Kasumi-1 (cell line): ENCODE data around the gene MARS1.
"Not testable (repeated sequence)": the region's sequence is repeated elsewhere in the genome, so short reads cannot be mapped to it uniquely, and the experiment has no call there.

Source experiments
- DNase-seq, 2 experiments: peaks; one replicate each; lab custom pipeline; 2025; lab: John Stamatoyannopoulos, UW

MARS1 gene

DNA sequence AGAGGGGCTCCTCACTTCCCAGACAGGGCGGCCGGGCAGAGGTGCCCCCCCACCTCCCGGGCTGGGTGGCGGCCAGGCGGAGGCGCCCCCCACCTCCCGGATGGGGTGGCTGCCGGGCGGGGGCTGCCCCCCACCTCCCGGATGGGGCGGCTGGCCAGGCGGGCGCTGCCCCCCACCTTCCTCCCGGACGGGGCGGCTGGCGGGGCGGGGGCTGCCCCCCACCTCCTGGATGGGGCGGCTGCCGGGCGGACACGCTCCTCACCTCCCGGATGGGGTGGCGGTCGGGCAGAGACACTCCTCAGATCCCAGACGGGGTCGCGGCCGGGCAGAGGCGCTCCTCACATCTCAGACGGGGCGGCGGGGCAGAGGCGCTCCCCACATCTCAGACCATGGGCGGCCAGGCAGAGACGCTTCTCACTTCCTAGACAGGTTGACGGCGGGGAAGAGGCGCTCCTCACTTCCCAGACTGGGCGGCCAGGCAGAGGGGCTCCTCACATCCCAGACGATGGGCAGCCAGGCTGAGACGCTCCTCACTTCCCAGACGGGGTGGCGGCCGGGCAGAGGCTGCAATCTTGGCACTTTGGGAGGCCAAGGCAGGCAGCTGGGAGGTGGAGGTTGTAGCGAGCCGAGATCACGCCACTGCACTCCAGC, 7.3 kb downstream of the MARS1 start:
- DNase-seq = not testable (repeated sequence)

DNA sequence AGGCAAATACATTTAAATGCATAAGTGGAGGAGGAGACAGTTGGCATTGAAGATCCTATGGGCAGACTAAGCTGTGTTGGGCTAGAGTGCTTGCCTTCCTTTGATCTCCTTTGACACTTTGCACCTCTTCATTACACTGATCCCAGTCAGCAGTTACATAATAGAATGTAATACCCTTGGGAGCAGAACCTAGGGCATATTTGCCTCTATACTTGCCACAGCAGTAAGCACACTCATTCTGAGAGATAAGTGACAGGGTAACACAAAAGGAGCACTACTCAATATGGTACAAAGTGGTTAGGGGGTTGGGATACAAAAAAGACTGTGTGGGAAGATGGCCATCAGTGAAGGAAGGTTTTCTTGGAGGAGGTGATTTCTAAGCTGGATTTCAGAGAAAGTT, 9.0 kb downstream of the MARS1 start:
- no peak for DNase-seq

DNA sequence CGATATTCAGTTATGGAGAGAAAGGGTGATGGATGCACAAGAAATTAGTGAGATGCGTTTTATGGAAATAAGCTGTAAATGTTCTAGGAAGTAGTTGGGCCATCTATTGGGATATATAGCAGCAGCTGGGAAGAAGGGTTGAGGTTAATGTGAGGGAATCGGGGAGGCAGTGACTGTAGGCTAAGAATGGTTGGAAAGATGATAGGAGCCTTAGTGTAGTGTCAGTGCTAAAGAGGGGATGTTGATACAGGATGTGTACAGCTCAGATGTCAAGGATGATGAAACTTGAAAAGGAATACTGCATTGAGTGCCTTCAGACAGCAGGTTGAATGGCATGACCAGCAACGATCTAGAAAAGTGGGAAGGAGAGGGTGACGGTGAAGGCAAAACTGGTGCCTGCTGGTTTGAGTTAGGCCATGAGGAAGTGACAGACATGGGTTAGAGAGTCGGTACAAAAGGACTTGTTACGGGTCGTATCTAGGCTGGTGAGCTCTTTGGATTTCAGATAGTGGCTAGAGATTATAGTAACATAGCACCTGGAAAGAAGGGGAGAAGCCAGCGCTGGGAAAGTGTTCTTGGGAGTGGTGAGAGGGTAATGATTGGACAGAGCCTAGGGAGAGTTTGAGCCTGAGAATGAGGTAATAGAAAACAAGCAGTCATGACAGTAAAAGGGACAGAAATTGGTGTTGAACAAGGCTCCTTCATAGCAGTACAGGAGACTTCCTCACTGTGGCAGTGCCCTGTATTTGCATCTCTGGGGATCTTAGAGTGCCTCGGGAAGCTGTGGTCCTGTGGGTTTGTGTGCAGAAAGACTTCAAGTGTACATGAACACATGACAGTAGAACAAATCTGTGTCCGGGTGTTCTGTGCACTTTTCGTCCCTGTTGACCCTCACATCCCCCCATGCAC, 9.6 kb downstream of the MARS1 start:
- no peak for DNase-seq

DNA sequence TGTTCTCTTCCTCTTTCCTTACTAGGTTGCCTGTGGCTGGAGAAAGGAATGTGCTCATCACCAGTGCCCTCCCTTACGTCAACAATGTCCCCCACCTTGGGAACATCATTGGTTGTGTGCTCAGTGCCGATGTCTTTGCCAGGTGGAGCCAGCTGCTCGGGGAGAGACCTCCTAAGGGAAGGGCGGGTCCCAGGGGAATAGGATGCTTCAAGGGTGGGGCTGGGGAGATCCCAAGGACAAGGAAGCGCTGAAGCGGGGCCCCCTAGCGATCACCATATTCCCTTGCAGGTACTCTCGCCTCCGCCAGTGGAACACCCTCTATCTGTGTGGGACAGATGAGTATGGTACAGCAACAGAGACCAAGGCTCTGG, 10.2 kb downstream of the MARS1 start:
- DNase-seq = no peak

DNA sequence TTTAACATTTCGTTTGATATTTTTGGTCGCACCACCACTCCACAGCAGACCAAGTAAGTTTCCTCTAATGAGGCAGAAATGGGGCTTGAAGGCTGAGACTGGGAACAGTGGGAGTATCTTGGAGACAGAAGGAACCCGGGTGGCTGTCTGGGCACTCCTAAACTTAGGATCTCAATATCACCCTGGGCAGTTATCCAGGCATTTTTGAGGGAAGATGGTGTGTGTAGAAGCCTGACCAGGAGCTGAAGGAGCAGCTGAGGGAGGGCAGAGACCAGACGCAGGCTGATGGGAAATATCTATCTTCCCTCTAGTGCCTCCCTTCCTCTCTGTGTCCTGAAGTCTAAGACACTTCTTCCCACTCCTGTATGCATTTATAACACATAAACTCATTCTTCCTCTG, 10.7 kb downstream of the MARS1 start:
- no peak for DNase-seq

DNA sequence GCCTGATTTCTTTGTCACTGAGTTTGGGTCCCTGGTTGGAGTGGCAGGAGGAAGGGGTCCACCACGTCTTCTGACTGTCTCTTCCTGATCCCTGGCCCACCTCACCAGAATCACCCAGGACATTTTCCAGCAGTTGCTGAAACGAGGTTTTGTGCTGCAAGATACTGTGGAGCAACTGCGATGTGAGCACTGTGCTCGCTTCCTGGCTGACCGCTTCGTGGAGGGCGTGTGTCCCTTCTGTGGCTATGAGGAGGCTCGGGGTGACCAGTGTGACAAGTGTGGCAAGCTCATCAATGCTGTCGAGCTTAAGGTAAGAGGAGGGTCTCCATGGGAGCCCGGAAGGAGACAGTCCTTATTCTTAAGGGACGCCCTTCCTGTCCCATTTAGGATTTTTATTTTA, 12.3 kb downstream of the MARS1 start:
- DNase-seq = no peak

DNA sequence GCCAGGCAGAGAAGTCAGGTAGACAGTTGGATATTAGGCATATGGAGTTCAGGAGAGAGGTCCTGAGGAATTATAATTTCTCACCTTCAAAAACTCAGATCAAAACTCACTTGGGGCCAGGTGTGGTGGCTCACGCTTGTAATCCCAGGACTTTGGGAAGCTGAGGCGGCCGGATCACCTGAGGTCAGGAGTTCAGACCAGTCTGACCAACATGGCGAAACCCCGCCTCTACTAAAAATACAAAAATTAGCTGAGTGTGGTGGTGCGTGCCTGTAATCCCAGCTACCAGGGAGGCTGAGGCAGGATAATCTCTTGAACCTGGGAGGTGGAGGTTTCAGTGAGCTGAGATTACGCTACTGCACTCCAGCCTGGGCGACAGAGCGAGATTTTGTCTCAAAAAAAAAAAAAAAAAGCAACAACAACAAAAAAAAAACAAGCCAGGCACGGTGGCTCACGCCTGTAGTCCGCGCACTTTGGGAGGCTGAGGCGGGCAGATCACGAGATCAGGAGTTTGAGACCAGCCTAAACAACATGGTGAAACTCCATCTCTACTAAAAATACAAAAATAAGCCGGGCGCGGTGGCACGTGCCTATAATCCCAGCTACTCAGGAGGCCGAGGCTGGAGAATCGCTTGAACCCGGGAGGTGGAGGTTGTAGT, 14.6 kb downstream of the MARS1 start:
- not testable (repeated sequence) for DNase-seq

DNA sequence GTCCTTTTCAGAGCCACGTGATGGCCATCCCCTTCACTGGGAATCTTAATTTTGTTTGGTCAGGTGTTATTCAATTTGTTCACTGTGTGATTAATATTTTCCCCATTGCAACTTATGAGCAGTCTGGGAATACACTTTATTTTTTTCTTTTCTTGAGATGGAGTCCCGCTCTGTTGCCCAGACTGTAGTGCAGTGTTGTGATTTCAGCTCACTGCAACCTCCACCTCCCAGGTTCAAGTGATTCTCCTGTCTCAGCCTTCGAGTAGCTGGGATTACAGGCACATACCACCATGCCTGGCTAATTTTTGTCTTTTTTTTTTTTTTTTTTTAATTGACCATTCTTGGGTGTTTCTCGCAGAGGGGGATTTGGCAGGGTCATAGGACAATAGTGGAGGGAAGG, 18.7 kb downstream of the MARS1 start:
- not testable (repeated sequence) for DNase-seq

DNA sequence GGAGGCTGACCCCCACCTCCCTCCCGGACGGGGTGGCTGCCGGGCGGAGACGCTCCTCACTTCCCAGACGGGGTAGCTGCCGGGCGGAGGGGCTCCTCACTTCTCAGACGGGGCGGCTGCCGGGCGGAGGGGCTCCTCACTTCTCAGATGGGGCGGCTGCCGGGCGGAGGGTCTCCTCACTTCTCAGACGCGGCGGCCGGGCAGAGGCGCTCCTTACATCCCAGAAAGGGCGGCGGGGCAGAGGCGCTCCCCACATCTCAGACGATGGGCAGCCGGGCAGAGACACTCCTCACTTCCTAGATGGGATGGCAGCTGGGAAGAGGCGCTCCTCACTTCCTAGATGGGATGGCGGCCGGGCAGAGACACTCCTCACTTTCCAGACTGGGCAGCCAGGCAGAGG, 19.9 kb downstream of the MARS1 start:
- not testable (repeated sequence) for DNase-seq

DNA sequence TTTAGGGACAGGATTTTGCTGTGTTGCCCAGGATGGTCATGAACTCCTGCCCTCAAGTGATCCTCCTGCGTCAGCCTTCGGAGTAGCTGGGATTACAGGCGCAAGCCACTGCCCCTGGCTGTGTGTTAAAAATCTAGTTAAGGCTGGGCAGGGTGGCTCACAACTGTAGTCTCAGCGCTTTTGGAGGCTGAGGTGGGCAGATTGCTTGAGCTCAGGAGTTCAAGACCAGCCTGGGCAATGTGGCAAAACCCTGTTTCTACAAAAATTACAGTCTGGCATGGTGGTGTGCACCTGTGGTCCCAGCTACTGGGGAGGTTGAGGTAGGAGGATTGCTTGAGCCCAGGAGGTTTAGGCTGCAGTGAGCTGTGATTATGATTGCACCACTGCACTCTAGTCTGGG, 23.3 kb downstream of the MARS1 start:
- DNase-seq = no peak

DNA sequence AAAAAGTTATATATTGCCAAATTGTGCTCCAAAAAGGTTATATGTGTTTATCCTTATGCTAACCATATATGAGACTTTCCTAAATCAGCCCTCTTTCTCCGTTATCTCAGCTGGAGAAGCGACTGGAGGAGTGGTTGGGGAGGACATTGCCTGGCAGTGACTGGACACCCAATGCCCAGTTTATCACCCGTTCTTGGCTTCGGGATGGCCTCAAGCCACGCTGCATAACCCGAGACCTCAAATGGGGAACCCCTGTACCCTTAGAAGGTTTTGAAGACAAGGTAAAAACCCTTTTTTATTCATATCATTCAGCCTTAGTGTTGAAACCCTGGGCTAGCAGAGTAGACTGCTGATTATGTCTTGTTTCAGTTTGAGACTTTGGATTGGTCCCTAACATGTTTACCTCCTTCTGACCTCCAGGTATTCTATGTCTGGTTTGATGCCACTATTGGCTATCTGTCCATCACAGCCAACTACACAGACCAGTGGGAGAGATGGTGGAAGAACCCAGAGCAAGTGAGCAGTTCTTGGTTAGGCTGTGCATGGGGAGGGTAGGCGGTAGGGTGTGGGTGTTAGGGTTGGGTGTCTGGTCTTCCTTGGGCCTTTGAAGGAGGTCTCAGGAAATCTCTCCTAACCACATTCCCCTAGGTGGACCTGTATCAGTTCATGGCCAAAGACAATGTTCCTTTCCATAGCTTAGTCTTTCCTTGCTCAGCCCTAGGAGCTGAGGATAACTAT, 23.9 kb downstream of the MARS1 start:
- no peak for DNase-seq

DNA sequence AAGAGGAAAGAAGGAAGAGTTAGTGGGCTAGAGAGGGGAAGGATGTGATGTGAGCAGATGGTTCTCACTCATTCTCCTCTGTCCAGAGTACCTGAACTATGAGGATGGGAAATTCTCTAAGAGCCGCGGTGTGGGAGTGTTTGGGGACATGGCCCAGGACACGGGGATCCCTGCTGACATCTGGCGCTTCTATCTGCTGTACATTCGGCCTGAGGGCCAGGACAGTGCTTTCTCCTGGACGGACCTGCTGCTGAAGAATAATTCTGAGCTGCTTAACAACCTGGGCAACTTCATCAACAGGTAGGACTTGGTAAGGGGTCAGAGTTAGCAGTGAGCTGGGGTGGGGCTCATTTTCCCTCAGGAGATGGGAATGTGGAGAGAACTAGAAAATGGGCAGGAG, 24.8 kb downstream of the MARS1 start:
- no peak for DNase-seq

DNA sequence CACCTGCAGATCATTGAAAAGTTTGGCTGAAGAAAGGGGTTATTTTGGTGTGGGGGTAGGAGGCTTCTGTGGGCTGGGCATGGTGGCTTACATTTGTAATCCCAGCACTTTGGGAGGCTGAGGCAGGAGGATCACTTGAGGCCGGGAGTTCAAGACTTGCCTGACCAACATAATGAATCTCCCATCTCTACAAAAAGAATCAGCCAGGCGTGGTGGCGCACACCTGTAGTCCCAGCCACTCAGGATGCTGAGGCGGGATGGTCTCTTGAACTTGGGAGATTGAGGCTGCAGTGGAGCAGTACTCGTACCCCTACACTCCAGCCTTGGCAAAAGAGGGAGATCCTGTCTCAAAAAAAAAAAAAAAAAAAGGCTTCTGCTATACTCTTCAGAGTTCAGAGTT, 25.4 kb downstream of the MARS1 start:
- DNase-seq = no peak

DNA sequence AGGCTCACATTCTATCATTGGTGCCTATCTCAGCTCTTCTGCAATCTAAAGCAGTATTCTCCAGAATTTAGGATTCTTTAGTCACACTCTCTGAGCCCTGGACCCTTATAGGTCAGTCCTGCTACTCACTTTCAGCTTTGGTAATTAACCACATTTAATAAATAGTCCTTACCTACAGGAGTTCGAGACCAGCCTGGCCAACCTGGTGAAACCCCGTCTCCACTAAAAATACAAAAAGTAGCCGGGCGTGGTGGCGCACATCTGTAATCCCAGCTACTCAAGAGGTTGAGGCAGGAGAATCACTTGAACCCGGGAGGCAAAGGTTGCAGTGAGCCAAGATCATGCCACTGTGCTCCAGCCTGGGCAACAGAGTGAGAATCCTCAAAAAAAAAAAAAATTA, 25.8 kb downstream of the MARS1 start:
- not testable (repeated sequence) for DNase-seq

DNA sequence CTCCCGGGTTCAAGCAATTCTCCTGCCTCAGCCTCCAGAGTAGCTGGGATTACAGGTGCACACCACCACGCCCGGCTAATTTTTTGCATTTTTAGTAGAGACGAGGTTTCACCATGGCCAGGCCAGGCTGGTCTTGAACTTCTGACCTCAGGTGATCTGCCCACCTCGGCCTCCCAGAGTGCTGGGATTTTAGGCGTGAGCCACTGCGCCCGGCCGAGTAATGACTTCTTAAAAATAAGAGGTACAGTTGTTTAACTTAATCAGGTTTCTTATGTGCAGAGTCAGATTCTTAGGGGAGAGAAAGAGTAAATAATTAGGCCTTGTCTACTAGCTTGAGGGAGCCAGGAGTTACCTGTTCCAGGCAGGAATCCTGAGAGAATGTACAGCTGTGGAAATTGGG, 26.4 kb downstream of the MARS1 start:
- DNase-seq = not testable (repeated sequence)

DNA sequence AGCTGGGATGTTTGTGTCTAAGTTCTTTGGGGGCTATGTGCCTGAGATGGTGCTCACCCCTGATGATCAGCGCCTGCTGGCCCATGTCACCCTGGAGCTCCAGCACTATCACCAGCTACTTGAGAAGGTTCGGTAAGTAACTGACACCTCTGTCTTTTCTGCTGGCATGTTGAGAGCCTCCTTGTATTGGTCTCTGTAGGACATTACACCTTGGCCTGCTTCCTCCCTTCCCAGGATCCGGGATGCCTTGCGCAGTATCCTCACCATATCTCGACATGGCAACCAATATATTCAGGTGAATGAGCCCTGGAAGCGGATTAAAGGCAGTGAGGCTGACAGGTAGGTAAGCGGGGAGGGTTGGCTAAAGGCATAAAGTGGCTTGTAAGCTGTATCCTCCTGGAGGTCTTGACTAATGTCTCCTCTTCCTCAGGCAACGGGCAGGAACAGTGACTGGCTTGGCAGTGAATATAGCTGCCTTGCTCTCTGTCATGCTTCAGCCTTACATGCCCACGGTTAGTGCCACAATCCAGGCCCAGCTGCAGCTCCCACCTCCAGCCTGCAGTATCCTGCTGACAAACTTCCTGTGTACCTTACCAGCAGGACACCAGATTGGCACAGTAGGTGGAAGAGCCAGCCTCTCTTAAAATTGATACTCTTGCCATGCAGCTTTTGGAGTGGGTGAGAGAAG, 27.0 kb downstream of the MARS1 start:
- DNase-seq = no peak

DNA sequence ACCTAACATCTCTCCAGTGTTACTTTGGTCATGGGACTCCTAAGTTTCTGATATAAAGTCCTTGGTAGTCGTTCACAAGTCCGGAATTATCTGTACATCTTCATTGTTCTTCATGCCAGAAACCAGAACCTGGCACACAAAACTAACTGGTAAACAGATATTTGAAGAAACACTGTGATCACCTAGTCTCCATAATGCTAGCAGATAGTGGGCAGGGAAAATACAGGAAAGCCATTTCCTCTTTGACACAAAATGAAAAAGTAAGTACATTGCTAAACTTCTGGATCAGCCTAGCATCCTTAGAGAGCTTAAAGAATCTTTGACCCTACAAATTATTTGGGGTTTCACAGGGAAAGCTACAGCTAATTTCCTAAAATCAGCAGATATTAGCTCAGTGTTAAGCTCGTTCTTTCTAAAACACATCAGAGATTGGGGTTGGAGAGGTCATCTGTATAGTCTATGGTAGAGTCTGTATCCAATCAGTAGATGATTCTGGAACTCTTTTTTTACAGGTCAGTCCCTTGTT, 27.6 kb downstream of the MARS1 start:
- DNase-seq = no peak

DNA sequence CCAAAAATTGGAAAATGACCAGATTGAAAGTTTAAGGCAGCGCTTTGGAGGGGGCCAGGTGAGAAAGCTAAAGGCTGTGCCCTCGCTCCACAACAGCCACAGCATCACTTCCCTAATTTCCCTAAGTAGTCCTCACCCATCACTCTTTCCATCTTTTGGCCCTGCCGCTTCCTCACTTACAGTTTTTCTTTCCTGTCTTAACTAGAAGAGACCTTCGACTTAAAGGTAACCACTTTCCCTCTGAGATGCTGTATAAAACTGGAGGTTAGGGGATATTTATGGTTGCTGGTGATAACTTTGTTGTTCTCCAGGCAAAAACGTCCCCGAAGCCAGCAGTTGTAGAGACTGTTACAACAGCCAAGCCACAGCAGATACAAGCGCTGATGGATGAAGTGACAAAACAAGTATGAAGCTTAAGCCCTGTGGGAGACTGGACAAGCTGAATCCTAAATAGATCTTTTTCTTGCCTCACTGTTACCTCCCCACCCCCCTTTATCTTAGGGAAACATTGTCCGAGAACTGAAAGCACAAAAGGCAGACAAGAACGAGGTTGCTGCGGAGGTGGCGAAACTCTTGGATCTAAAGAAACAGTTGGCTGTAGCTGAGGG, 28.2 kb downstream of the MARS1 start:
- DNase-seq = no peak

DNA sequence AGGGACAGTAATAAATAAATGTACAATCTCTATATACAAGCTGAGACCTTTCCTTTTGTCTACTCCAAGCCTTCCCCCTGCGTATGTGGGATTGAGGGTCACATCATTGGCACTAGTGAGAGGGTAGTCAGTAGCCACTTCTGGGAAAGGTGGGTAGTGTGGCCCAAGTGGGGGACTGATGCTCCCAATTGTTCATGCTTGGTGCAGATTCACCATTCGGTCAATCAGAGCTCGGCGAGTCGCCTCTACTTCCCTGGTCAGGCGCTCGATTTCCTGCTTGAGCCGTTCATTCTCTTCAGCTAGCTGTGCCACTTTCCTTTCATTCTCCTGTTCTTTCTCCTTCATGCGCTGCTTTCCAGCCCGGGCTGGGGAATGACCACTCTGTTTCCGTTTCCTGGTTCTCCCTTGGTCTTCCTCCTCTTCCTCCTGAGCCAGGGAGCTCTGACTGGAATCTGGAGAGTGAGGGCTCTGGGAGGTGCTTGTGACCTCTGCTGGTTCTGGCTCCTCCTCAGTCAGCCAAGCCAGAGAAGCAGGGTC, 28.8 kb downstream of the MARS1 start:
- DNase-seq = no peak

DNA sequence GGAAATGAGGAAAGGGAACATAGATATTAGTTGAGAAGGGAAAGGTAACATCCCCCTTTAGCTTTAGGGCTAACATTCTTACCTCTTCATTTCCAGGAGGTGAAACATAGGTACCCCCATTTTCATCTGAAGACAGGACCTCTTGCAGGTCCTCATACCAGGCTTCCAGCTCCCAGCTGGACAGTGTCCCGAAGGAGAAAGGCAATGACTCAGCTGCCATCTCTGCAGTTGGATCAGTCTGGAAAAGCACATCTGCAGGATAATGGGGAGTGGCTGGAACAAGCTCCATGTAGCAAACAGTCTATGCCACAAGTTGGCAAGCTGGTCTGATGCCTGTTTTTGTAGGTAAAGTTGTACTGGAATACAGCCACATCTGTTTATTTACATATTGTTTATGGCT, 29.3 kb downstream of the MARS1 start:
- DNase-seq = no peak

DNA sequence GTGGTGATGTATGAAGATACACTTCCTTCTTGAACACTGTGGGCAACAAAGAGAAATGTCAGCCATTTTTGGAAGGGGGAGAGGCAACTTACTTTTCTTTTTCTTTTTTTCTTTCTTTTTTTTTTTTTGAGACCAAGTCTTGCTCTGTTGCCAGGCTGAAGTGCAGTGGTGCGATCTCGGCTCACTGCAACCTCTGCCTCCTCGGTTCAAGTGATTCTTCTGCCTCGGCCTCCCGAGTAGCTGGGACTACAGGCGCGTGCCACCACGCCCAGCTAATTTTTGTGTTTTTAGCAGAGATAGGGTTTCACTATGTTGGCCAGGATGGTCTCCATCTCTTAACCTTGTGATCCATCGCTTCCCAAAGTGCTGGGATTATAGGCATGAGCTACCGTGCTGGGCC, 29.9 kb downstream of the MARS1 start:
- DNase-seq = not testable (repeated sequence)
